A549 (cell line): ENCODE results near the gene SLC16A10. TPM values are rescaled to one million over a fixed set of nuclear protein-coding genes. Genes with fewer than 3 reads are reported as not detected.
A peak's percentile ranks its signal among the peaks of the same experiment; 100 is the strongest.
"Not testable (repeated sequence)": the region's sequence is repeated elsewhere in the genome, so short reads cannot be mapped to it uniquely, and the experiment has no call there.

Experiments
- ATAC-seq, 2 experiments: fragments of 200-7000 bp in 1 of 2; fragments of >200 bp in 1 of 2; cut with Nextera tagmentation in 1 of 2; cut with Tn5 transposase in 1 of 2; 3 replicates each; pipeline versions ENCODE4 v1.8.0 to v1.9.1; 2018 to 2020; ENCODE audit warnings: mild to moderate bottlenecking in 1 of 2, moderate library complexity in 1 of 2
- CTCF ChIA-PET: fragments of 300-600 bp; sonication (Branson Sonifier 250); formaldehyde crosslinking; extraction: SDS; loops from one replicate; lab custom pipeline; 2021; ENCODE audit warnings: antibody characterized with exemption, inconsistent platforms; lab: Yijun Ruan, JAX
- POLR2A ChIA-PET: fragments of 350-600 bp; formaldehyde crosslinking; extraction: SDS; loops from one replicate; lab custom pipeline; 2021; ENCODE audit warnings: antibody characterized with exemption, inconsistent platforms; lab: Yijun Ruan, JAX
- DNase-seq, 2 experiments: peaks; one replicate each; pipeline versions ENCODE4 v3.0.0 to v3.0.0-alpha.2; 2011 to 2016; ENCODE audit warnings: low read depth in 1 of 2, low spot score in 1 of 2
- FAIRE-seq: peaks from 2 replicates; lab custom pipeline; 2011; peaks lifted over from hg19 to GRCh38; lab: Jason Lieb, UNC
- H3K27ac ChIP-seq, 2 experiments: fragments of >200 bp; sonication (Bioruptor Twin); formaldehyde crosslinking; 3 replicates each; pipeline ENCODE4 v1.5.1; 2016 to 2017
- H3K4me1 ChIP-seq: fragments of >200 bp; sonication (Bioruptor Twin); formaldehyde crosslinking; 3 replicates; pipeline ENCODE4 v1.6.1; 2016
- H3K4me2 ChIP-seq: fragments of >200 bp; sonication (Bioruptor Twin); formaldehyde crosslinking; 3 replicates; pipeline ENCODE4 v1.6.1; 2016
- H3K4me3 ChIP-seq: fragments of >200 bp; sonication (Bioruptor Twin); formaldehyde crosslinking; 3 replicates; pipeline ENCODE4 v1.5.1; 2016
- H3K9me3 ChIP-seq: fragments of >200 bp; sonication (Bioruptor Twin); formaldehyde crosslinking; 3 replicates; pipeline ENCODE4 v1.6.1; 2016
- EP300 ChIP-seq, 2 experiments: fragments of >200 bp; sonication (Bioruptor Twin); formaldehyde crosslinking; IDR thresholded peaks; 2 replicates in 1 of 2; 3 replicates in 1 of 2; pipeline ENCODE4 v1.6.1; 2016 to 2017
- GATA3 ChIP-seq: IDR thresholded peaks from 2 replicates; pipeline ENCODE4 v1.6.1; 2012; ENCODE audit warnings: borderline replicate concordance
- KDM5A ChIP-seq: fragments of 200-600 bp; sonication (generic); IDR thresholded peaks from 2 replicates; pipeline ENCODE4 v1.6.1; 2016; ENCODE audit warnings: antibody characterized with exemption, mild to moderate bottlenecking
- NPAS2 ChIP-seq: fragments of 250-450 bp; sonication (Bioruptor Pico); IDR thresholded peaks from 2 replicates; pipeline ENCODE4 v1.8.0; 2022; ENCODE audit warnings: mild to moderate bottlenecking, moderate library complexity, borderline replicate concordance
- PHF8 ChIP-seq: fragments of 200-600 bp; sonication (generic); IDR thresholded peaks from 2 replicates; pipeline ENCODE4 v1.6.1; 2016; ENCODE audit warnings: low read depth, mild to moderate bottlenecking, antibody characterized with exemption, moderate library complexity, borderline replicate concordance
- RFX5 ChIP-seq: fragments of 450-650 bp; IDR thresholded peaks from 2 replicates; pipeline ENCODE4 v1.7.1; 2014; ENCODE audit warnings: antibody characterized with exemption, mild to moderate bottlenecking, moderate library complexity
- SMC3 ChIP-seq: fragments of >200 bp; sonication (Bioruptor Twin); formaldehyde crosslinking; IDR thresholded peaks from 3 replicates; pipeline ENCODE4 v1.6.1; 2018; ENCODE audit warnings: inconsistent platforms
- SREBF2 ChIP-seq: fragments of 450-650 bp; IDR thresholded peaks from 2 replicates; pipeline ENCODE4 v1.6.1; 2014; ENCODE audit warnings: mild to moderate bottlenecking, moderate library complexity
- ZC3H11A ChIP-seq: fragments of 450-650 bp; IDR thresholded peaks from 2 replicates; pipeline ENCODE4 v1.6.1; 2014; ENCODE audit warnings: antibody characterized with exemption, mild to moderate bottlenecking
- WGBS: methylation state at CpG from one replicate; pipeline ENCODE4 v1.1.6; 2017; ENCODE audit errors: missing lambda C conversion rate; 5-methylcytosine and 5-hydroxymethylcytosine counted together
- polyA plus RNA-seq, 4 experiments: library from polyadenylated mRNA; depleted of rRNA in 3 of 4; stranded (reverse); fragments of >200 nt; fragmentation: RNase III in 1 of 4; extraction: RNeasy Plus Mini Kit Qiagen cat#74134 plus additional on column Dnase treatment in 1 of 4; gene quantifications; 2 replicates in 3 of 4; 3 replicates in 1 of 4; pipeline ENCODE4 v1.2.3, GENCODE V29; 2011 to 2017
- TF ChIP-seq, protein P1 (sequence below): IDR thresholded peaks from 2 replicates; pipeline ENCODE4 v1.6.1; 2012
- TF ChIP-seq, protein P2 (sequence below): fragments of >200 bp; sonication (Bioruptor Twin); formaldehyde crosslinking; IDR thresholded peaks from 3 replicates; pipeline ENCODE4 v1.5.1; 2016

SLC16A10 gene
- polyA plus RNA-seq, 2 of the 4 experiments (the other 2 are of a cell fraction) = 0.27 to 1.00 TPM

DNA sequence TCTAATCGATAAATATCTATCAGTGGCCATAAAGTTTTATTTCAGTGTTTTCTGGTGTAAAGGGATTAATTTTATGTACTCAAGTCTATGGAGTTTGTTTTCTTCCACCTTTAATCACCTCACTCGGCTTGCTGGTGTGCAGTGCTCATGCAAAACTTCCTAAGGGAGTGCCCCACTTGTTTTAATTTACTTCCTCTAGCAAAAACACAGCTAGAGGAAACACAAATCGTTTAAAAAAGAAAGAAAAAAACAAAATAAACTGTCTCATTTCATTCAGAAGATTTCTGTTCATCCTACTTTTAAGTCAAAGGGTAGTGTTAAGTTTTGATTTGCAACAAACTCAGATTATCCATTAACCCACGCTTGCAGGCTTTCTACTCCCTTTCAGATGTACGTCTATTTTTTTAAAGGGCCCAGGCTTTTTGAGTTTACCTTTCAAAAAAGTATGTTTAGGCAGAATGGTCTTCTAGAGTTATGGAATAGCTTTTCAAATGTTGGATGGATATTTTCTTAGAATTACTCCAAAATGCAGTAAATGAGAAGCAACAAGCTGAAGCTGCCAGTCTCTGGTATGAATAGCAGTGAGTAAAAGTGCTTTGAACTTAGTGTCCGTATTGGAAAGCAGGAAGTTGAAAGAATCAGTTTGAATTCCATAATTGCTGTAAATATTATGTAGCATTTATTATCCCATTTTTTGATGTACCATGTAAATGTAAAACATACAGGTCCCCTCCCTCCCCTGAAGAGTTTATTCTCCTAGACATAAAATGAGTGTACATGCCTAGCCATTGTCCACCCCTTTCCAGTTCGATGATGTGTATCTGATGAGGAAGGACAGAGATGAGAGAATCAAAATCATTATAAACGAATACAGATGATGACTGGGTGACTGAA lies 113.3 kb downstream of the SLC16A10 start (continued):
- TF ChIP-seq, protein P1, sequence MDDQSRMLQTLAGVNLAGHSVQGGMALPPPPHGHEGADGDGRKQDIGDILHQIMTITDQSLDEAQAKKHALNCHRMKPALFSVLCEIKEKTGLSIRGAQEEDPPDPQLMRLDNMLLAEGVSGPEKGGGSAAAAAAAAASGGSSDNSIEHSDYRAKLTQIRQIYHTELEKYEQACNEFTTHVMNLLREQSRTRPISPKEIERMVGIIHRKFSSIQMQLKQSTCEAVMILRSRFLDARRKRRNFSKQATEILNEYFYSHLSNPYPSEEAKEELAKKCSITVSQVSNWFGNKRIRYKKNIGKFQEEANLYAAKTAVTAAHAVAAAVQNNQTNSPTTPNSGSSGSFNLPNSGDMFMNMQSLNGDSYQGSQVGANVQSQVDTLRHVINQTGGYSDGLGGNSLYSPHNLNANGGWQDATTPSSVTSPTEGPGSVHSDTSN = no peak
- TF ChIP-seq EP300 (IDR thresholded peaks at IDR 0.05) = no peak
- no peak for TF ChIP-seq SMC3
- TF ChIP-seq GATA3 = no peak

- peak overlapping the region; percentile 85 for H3K4me2 ChIP-seq
- WGBS = 48% methylated on average over 1 of the region's 1 CpG
- DNase-seq = no peak
- TF ChIP-seq RFX5 (no peak), KDM5A (no peak), SREBF2 (no peak)
- TF ChIP-seq, protein P2, sequence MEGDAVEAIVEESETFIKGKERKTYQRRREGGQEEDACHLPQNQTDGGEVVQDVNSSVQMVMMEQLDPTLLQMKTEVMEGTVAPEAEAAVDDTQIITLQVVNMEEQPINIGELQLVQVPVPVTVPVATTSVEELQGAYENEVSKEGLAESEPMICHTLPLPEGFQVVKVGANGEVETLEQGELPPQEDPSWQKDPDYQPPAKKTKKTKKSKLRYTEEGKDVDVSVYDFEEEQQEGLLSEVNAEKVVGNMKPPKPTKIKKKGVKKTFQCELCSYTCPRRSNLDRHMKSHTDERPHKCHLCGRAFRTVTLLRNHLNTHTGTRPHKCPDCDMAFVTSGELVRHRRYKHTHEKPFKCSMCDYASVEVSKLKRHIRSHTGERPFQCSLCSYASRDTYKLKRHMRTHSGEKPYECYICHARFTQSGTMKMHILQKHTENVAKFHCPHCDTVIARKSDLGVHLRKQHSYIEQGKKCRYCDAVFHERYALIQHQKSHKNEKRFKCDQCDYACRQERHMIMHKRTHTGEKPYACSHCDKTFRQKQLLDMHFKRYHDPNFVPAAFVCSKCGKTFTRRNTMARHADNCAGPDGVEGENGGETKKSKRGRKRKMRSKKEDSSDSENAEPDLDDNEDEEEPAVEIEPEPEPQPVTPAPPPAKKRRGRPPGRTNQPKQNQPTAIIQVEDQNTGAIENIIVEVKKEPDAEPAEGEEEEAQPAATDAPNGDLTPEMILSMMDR = no peak
- no peak for FAIRE-seq
- ChIA-PET POLR2A (no interaction called here), CTCF (interaction anchor here (1.7 to 3.0 kb wide), 2 partner anchors 9 to 144 kb away, joined by 10 to 13 read pairs; no protein-coding TSS in a partner anchor)
- no peaks in the 10 kb centered on the region for H3K9me3 ChIP-seq
- peak overlapping the region; percentile 53 to 67; a peak in 5 of 6 replicates for H3K27ac ChIP-seq
- no peak overlapping the region for H3K4me3 ChIP-seq
- ATAC-seq = peak in 1 of 2 experiments; percentile 41; a peak in 2 of 6 replicates
- H3K4me1 ChIP-seq = peaks cover 16% of the 10 kb centered on the region
Observed at GRCh38 chr6:111201244-111201554, 113.9 kb downstream of the SLC16A10 start.

DNA sequence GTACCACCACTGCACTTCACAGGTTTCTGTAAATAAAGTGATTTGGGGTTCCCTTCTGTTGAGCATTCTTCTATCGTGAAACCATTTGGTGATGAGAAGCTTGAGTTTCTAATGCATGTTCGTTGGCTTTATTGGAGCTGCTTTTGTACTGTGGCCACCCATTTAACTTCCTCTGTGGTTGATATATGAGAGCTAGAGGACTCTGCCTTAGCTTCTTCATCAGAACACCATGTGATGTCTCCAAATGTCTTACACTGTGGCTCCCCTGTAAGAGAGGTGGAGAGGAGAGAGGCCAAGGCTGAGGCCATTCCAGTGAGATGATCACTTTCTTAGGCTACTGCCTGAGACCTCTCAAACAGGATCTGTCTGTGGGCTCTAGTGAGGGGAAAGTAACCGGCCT lies 114.5 kb downstream of the SLC16A10 start:
- CTCF ChIA-PET = interaction anchor here (3.0 kb wide), 1 partner anchor 8 kb away, joined by 13 read pairs; no protein-coding TSS in a partner anchor

GRCh38 chr6:111203539-111203938 lies 116.2 kb downstream of the SLC16A10 start:
- H3K4me2 ChIP-seq, H3K9me3 ChIP-seq, H3K27ac ChIP-seq, FAIRE-seq, CTCF ChIA-PET, H3K4me3 ChIP-seq, ATAC-seq, DNase-seq, POLR2A ChIA-PET: not testable (repeated sequence)
- peaks cover 16% of the 10 kb centered on the region for H3K4me1 ChIP-seq
- TF ChIP-seq ZC3H11A = peak; percentile 38
- 94% methylated on average over 4 of the region's 4 CpGs for WGBS

More for the DNA sequence above, 114.5 kb downstream of the SLC16A10 start:
- WGBS = 85% methylated on average over 3 of the region's 3 CpGs
- Histone ChIP-seq H3K27ac (no peak overlapping the region; a peak in 1 of 6 replicates), H3K4me2 (no peak overlapping the region), H3K4me1 (peaks cover 16% of the 10 kb centered on the region), H3K4me3 (no peak overlapping the region), H3K9me3 (no peaks in the 10 kb centered on the region)
- no peak for DNase-seq
- POLR2A ChIA-PET = no interaction called here
- ATAC-seq = no peak
- no peak for TF ChIP-seq PHF8
- TF ChIP-seq, protein P2 = no peak
- no peak for TF ChIP-seq EP300 (IDR thresholded peaks at IDR 0.05)
- no peak for TF ChIP-seq NPAS2 (CRISPR knock-in tag)
- no peak for FAIRE-seq
